Neural cell (in vitro differentiated cells): ENCODE data around the gene C1orf87. TPM values are rescaled to one million over a fixed set of nuclear protein-coding genes. Genes with fewer than 3 reads are reported as not detected.

Experiments used
- H2AFZ ChIP-seq: fragments of 200-600, 300-800 bp; sonication (generic), shearing (Covaris generic); 2 replicates; pipeline ENCODE4 v1.6.0; 2014; ENCODE audit warnings: low read depth, mild to moderate bottlenecking, antibody characterized with exemption, low read length, moderate library complexity
- H3F3A ChIP-seq: fragments of 200-600 bp; shearing (Covaris generic); 2 replicates; pipeline ENCODE4 v1.6.1; 2016; ENCODE audit warnings: mild to moderate bottlenecking, moderate library complexity, mixed read lengths, antibody characterized with exemption, low read length; ENCODE audit not compliant: insufficient read depth, poor library complexity, severe bottlenecking
- H3K27ac ChIP-seq: fragments of 200-600, 300-800 bp; sonication (generic), shearing (Covaris generic); 2 replicates; pipeline ENCODE4 v1.5.1; 2014; ENCODE audit warnings: mild to moderate bottlenecking, low read length, moderate library complexity
- H3K27me3 ChIP-seq: fragments of 300-800, 200-600 bp; sonication (generic), shearing (Covaris generic); 2 replicates; pipeline ENCODE4 v1.6.0; 2014; ENCODE audit warnings: mild to moderate bottlenecking, low read depth, low read length, moderate library complexity; ENCODE audit not compliant: insufficient read depth
- H3K36me3 ChIP-seq: fragments of 300-800, 200-600 bp; sonication (generic), shearing (Covaris generic); 2 replicates; pipeline ENCODE4 v1.5.1; 2014; ENCODE audit warnings: mild to moderate bottlenecking, antibody characterized with exemption, low read length, moderate library complexity; ENCODE audit not compliant: insufficient read depth
- H3K4me2 ChIP-seq: fragments of 300-800, 200-600 bp; sonication (generic), shearing (Covaris generic); 2 replicates; pipeline ENCODE4 v1.6.0; 2014; ENCODE audit warnings: mild to moderate bottlenecking, low read length
- H3K4me3 ChIP-seq: fragments of 300-800, 200-600 bp; sonication (generic), shearing (Covaris generic); 2 replicates; pipeline ENCODE4 v1.5.1; 2014; ENCODE audit warnings: mild to moderate bottlenecking, low read length, moderate library complexity
- H3K79me2 ChIP-seq: fragments of 200-600 bp; shearing (Covaris generic); replicated peaks from 2 replicates; pipeline ENCODE4 v1.6.0; 2014; ENCODE audit warnings: mild to moderate bottlenecking, low read length, moderate library complexity; ENCODE audit not compliant: insufficient read depth
- H3K9ac ChIP-seq: fragments of 300-800, 200-600 bp; sonication (generic), shearing (Covaris generic); 2 replicates; pipeline ENCODE4 v1.6.1; 2016; ENCODE audit warnings: mild to moderate bottlenecking, low read length, mixed read lengths
- H3K9me2 ChIP-seq: fragments of 200-600 bp; shearing (Covaris generic); 2 replicates; pipeline ENCODE4 v1.6.1; 2016; ENCODE audit warnings: mild to moderate bottlenecking, low read length, mixed read lengths; ENCODE audit not compliant: insufficient read depth
- H3K9me3 ChIP-seq: fragments of 200-600, 300-800 bp; sonication (generic), shearing (Covaris generic); 2 replicates; pipeline ENCODE4 v1.6.1; 2016; ENCODE audit warnings: mild to moderate bottlenecking, mixed run types, low read length, moderate library complexity, mixed read lengths
- H4K20me1 ChIP-seq: fragments of 200-600 bp; shearing (Covaris generic); 2 replicates; pipeline ENCODE4 v1.6.1; 2016; ENCODE audit warnings: mild to moderate bottlenecking, mixed run types; ENCODE audit not compliant: insufficient read depth
- EP300 ChIP-seq: fragments of 450-650 bp; conservative IDR thresholded peaks from 2 replicates; pipeline ENCODE4 v1.6.1; 2014; ENCODE audit warnings: antibody characterized with exemption, mild to moderate bottlenecking, moderate library complexity; ENCODE audit not compliant: poor library complexity, severe bottlenecking
- EZH2 ChIP-seq: fragments of 200-600, 300-800 bp; shearing (Covaris generic), sonication (generic); IDR thresholded peaks from 2 replicates; pipeline ENCODE4 v1.6.1; 2014; ENCODE audit warnings: antibody characterized with exemption, low read length, borderline replicate concordance, mild to moderate bottlenecking; ENCODE audit not compliant: insufficient read depth, poor library complexity, severe bottlenecking
- MXI1 ChIP-seq: fragments of 450-650 bp; conservative IDR thresholded peaks from 2 replicates; pipeline ENCODE4 v1.6.1; 2014; ENCODE audit warnings: antibody characterized with exemption, mild to moderate bottlenecking; ENCODE audit not compliant: poor library complexity, severe bottlenecking
- POLR2AphosphoS5 ChIP-seq: IDR thresholded peaks from 2 replicates; pipeline ENCODE4 v1.6.1; 2012
- RAD21 ChIP-seq: fragments of 450-650 bp; conservative IDR thresholded peaks from 2 replicates; pipeline ENCODE4 v1.6.1; 2014; ENCODE audit warnings: antibody characterized with exemption, mild to moderate bottlenecking, moderate library complexity
- SMC3 ChIP-seq: fragments of 450-650 bp; conservative IDR thresholded peaks from 2 replicates; pipeline ENCODE4 v1.6.1; 2014; ENCODE audit warnings: antibody characterized with exemption, mild to moderate bottlenecking, moderate library complexity; ENCODE audit not compliant: poor library complexity
- TAF1 ChIP-seq: IDR thresholded peaks from 2 replicates; pipeline ENCODE4 v1.6.1; 2012; ENCODE audit warnings: low read depth
- polyA plus RNA-seq: library from polyadenylated mRNA; depleted of rRNA; stranded (reverse); fragments of >200 nt; gene quantifications from 2 replicates; pipeline ENCODE4 v1.2.3, GENCODE V29; 2014
- TF ChIP-seq, protein P1 (sequence below): IDR thresholded peaks from 2 replicates; pipeline ENCODE4 v1.6.1; 2012; ENCODE audit warnings: borderline replicate concordance
- TF ChIP-seq, protein P2 (sequence below): fragments of 450-650 bp; IDR thresholded peaks from 2 replicates; pipeline ENCODE4 v1.5.1; 2014; ENCODE audit warnings: antibody characterized with exemption, mild to moderate bottlenecking, moderate library complexity; ENCODE audit not compliant: poor library complexity, severe bottlenecking

C1orf87 gene
- polyA plus RNA-seq, 1 donor from 2014 or later, result not detected

DNA sequence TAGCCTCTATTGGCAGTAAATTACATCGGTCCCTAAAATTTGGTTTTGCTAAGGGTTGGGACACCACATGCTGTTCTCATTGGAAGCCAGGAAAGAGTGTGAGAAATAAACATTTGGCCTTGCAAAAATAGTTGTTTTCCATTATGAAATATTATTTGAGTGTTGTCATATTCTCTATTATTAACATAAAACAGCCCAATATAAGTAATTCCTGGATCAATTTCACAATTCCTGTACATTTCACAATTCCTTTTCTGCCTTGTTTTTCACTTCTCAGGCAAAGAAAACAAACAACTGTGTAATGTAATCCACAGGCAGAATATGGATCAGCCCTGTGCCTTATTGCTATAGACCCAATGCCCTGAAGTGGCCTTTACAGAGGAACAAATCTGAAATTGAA, 40.5 kb downstream of the C1orf87 start:
- H2AFZ ChIP-seq, result no peak overlapping the region
- no peak overlapping the region for H3K4me2 ChIP-seq
- no peak overlapping the region for H3K27ac ChIP-seq
- no peaks in the 10 kb centered on the region for H3K9me3 ChIP-seq
- H3K36me3 ChIP-seq, result no peaks in the 10 kb centered on the region
- no peak for TF ChIP-seq TAF1
- TF ChIP-seq, protein P1, sequence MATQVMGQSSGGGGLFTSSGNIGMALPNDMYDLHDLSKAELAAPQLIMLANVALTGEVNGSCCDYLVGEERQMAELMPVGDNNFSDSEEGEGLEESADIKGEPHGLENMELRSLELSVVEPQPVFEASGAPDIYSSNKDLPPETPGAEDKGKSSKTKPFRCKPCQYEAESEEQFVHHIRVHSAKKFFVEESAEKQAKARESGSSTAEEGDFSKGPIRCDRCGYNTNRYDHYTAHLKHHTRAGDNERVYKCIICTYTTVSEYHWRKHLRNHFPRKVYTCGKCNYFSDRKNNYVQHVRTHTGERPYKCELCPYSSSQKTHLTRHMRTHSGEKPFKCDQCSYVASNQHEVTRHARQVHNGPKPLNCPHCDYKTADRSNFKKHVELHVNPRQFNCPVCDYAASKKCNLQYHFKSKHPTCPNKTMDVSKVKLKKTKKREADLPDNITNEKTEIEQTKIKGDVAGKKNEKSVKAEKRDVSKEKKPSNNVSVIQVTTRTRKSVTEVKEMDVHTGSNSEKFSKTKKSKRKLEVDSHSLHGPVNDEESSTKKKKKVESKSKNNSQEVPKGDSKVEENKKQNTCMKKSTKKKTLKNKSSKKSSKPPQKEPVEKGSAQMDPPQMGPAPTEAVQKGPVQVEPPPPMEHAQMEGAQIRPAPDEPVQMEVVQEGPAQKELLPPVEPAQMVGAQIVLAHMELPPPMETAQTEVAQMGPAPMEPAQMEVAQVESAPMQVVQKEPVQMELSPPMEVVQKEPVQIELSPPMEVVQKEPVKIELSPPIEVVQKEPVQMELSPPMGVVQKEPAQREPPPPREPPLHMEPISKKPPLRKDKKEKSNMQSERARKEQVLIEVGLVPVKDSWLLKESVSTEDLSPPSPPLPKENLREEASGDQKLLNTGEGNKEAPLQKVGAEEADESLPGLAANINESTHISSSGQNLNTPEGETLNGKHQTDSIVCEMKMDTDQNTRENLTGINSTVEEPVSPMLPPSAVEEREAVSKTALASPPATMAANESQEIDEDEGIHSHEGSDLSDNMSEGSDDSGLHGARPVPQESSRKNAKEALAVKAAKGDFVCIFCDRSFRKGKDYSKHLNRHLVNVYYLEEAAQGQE, result no peak
- no peaks in the 10 kb centered on the region for H4K20me1 ChIP-seq
- H3K79me2 ChIP-seq, result no peaks in the 10 kb centered on the region
- no peaks in the 10 kb centered on the region for H3F3A ChIP-seq
- no peaks in the 10 kb centered on the region for H3K27me3 ChIP-seq
- no peak overlapping the region for H3K4me3 ChIP-seq
- no peaks in the 10 kb centered on the region for H3K9me2 ChIP-seq
- H3K9ac ChIP-seq, result no peak overlapping the region

DNA sequence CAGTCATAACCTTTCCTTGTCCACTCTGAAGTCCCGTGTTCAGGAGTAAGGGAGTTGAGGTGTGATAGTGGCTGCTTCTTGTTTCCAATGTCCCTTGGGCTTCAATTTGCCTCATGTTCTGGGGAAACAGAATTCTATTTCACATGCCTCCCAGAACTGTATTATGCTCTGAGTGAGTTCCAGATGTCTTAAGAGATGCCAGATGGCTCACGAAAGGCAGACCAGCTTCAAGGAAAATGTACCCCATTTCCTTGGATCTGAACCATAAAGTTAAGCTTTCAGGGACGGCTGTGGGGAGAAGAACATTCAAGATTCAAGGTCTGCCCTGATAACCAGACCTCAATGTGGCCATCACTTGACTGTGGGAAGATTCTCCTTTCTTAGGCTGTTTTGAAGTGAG, 42.4 kb downstream of the C1orf87 start:
- no peaks in the 10 kb centered on the region for H3K9me2 ChIP-seq
- H4K20me1 ChIP-seq, result no peaks in the 10 kb centered on the region
- H2AFZ ChIP-seq, result no peak overlapping the region
- H3K4me2 ChIP-seq, result no peak overlapping the region
- H3K27ac ChIP-seq, result no peak overlapping the region
- H3K36me3 ChIP-seq, result no peaks in the 10 kb centered on the region
- H3K9ac ChIP-seq, result no peak overlapping the region
- no peaks in the 10 kb centered on the region for H3K9me3 ChIP-seq
- no peaks in the 10 kb centered on the region for H3K79me2 ChIP-seq
- TF ChIP-seq EP300, result no peak
- no peak overlapping the region for H3K4me3 ChIP-seq
- H3K27me3 ChIP-seq, result no peaks in the 10 kb centered on the region
- H3F3A ChIP-seq, result no peaks in the 10 kb centered on the region

DNA sequence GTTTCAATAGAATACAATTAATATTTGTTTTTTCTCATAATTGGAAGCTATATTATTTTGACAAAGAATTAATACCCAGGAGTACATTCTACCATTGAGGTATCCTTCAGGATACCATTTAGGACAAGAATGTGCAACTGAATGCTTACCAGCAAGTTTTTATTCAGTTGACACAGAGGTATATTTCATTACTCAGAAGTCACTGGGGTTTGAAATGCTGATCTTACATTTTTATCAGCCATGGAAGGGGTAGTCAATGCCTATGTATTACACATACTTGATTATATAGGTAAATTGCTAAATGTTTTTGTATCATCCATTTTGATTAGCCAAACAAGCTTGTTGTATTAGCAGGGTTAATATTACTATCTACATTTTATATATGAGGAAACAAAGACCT, 48.0 kb downstream of the C1orf87 start:
- Histone ChIP-seq H2AFZ (no peak overlapping the region), H3K9me2 (no peaks in the 10 kb centered on the region), H3F3A (no peaks in the 10 kb centered on the region), H3K4me3 (no peak overlapping the region), H3K4me2 (no peak overlapping the region), H4K20me1 (no peaks in the 10 kb centered on the region), H3K36me3 (no peaks in the 10 kb centered on the region), H3K9ac (no peak overlapping the region), H3K79me2 (no peaks in the 10 kb centered on the region), H3K27me3 (no peaks in the 10 kb centered on the region), H3K9me3 (no peaks in the 10 kb centered on the region), H3K27ac (no peak overlapping the region)
- TF ChIP-seq SMC3 (no peak), POLR2AphosphoS5 (no peak), EZH2 (no peak), MXI1 (no peak), RAD21 (no peak), TAF1 (no peak), EP300 (no peak)
- TF ChIP-seq, protein P2, sequence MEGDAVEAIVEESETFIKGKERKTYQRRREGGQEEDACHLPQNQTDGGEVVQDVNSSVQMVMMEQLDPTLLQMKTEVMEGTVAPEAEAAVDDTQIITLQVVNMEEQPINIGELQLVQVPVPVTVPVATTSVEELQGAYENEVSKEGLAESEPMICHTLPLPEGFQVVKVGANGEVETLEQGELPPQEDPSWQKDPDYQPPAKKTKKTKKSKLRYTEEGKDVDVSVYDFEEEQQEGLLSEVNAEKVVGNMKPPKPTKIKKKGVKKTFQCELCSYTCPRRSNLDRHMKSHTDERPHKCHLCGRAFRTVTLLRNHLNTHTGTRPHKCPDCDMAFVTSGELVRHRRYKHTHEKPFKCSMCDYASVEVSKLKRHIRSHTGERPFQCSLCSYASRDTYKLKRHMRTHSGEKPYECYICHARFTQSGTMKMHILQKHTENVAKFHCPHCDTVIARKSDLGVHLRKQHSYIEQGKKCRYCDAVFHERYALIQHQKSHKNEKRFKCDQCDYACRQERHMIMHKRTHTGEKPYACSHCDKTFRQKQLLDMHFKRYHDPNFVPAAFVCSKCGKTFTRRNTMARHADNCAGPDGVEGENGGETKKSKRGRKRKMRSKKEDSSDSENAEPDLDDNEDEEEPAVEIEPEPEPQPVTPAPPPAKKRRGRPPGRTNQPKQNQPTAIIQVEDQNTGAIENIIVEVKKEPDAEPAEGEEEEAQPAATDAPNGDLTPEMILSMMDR, result no peak
- TF ChIP-seq, protein P1, result no peak
